Effector CD8-positive, alpha-beta T cell (primary cell): ENCODE data around the gene RAPGEF4.
"Not testable (repeated sequence)": the region's sequence is repeated elsewhere in the genome, so short reads cannot be mapped to it uniquely, and the experiment has no call there.

Source experiments
- DNase-seq: peaks from one replicate; lab custom pipeline; 2025; lab: John Stamatoyannopoulos, UW

RAPGEF4 gene

DNA sequence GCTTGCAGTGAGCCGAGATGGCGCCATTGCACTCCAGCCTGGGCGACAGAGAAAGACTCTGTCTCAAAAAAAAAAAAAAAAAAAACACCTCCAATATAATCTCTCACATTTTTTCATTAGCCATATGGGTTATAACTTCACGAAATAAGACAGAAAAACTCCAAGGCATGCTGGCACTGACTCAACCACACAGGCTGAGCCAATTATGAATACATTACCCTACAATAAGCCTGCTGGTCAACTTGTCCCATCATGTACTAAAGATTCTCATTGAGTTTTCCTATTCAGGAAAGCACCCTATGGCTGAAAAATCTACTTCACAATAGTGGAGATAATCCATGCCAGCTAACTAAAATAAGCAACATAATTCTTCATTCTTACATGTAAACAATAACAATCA lies 327.2 kb downstream of the RAPGEF4 start:
- no peak for DNase-seq

DNA sequence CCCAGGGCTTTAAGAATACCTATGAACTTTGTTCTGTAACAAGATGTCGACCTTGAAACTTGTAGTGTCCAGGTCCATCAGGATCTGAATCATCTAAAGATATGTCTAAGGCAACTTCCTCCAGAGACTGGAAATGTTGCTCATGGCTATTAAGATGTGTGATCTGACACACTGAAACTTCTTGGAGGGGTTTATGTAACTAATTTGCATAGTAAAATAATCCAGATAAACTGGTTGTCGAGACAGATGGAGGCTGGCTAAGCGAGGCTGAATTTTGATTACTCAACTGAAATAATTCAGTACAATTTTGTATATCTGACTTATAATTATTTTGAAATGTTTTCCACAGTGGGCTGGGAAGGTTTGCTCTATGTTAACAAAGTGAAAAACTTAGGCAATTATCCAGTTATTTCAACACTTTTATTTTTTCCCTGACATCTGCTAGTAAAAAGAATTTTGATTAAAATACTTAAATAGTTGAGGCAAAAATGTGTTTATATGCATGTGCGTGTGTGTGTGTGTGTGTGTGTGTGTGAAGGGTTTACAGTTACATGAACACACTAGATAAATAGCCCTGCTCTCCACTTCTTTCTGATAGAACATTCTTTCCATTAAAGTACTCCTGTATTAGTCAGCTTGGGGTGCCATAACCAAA lies 328.6 kb downstream of the RAPGEF4 start:
- no peak for DNase-seq

DNA sequence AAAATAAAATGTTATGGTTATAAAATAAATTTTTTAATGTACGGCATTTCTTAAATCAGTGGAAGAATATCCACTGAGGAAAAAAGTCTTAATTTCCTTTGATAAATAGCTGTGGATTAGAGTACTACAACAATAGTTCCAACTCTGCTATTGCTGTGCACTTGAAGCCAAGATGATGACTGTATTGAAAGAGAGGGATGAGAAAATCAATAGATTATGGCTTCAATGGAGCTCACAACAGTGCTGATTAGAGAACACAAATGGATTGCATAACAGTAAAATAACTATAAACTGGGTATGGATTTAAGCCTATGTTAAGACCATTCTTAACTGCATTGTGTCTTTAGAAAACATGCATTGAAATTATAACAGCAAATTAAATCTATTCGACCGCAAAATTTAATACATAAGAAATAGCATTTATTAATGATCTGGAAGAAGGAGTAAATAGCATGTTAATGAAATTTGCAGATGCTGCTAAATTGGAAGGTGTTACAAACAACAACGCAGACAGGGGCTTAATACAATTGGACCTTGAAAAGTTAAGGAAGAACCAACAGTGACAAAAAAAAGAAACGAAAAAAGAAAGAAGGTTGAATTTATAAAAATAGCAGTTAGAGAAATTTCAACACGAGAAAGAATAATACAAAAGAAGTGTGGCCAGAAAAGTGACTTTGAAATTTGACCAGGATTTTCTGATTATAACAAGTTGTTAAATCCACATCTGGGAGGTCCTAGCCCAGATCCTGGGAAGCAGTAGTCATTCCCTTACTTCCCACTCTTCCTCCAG lies 331.4 kb downstream of the RAPGEF4 start:
- no peak for DNase-seq

DNA sequence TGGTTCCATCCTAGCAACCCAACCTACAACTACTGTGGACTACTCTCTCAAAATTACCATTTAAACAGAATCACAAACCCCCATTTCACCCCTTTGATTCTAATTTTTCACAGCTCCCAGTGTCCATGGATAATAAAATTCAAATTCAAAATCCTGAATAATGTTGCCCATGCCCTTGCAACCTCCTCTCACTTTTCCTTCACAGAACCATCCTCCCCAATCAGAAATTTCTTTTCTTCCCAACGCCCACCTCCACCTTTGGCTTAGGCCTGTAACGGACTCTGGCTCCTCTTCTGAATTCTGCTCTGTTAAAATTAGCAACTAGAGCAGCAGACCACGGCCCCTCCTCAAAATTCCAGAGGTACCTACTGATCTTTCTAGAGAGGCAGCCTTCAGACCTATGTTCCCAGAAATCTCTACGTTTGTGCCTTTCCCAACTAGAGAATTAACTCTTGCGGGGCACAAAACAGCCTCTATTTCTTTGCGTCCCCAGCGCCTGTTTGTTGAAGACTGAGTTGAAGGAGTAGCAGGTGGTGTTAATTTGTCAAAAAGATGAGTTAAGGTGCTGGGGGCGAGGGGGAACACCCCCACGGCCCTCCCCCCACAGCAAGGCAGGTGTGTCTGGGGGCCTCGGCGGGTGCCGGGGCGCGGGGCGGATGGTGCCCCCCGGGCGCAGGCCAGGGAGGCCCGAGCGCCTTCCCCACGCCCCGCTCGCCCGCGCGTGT lies 339.6 kb downstream of the RAPGEF4 start:
- no peak for DNase-seq

DNA sequence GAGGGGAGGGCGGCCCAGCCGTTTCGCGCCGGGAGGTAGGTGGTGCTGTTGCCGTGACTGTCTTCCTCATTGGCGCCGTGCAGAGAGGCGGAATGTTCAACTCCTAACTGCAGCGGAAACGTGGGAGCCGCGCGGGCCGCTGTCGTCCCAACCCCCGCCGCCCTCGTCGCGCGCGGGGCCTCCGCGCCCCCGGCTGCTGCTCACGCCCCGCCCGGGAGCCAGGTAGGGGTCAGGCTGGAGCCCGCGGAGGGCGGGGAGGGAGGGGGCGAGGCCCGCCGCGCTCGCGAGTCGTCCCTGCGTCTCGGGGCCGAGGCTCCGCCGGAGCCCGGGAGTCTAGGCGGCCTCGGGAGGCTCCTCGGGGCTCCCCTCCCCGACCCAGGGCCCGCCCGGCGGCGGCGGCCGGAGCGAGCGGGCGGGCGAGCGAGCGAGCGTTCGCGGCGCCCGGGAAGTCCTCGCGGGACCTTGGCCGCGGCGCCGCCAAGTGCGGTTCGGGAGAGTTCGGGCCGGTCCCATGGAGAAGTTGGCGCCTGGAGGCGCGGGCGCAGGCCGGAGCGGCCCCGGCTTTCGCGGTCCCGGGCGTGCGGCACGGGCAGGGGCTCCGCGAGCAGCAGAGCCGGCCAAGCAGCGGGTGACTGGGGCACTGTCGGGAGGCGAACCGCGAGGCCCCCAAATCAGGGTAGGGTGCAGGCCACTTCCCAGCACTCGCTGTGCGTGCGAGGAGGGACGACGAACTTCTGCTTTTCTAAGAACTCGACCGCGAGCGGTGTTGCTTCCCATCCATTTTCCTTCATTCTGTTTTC lies 340.3 kb downstream of the RAPGEF4 start, which contains the start of gene MAP3K20:
Gene MAP3K20 (plus strand): TSS at position 66 of the 800 bp plus-strand sequence. CDS start 15,186 bp downstream, outside the sequence.
- DNase-seq: no peak

DNA sequence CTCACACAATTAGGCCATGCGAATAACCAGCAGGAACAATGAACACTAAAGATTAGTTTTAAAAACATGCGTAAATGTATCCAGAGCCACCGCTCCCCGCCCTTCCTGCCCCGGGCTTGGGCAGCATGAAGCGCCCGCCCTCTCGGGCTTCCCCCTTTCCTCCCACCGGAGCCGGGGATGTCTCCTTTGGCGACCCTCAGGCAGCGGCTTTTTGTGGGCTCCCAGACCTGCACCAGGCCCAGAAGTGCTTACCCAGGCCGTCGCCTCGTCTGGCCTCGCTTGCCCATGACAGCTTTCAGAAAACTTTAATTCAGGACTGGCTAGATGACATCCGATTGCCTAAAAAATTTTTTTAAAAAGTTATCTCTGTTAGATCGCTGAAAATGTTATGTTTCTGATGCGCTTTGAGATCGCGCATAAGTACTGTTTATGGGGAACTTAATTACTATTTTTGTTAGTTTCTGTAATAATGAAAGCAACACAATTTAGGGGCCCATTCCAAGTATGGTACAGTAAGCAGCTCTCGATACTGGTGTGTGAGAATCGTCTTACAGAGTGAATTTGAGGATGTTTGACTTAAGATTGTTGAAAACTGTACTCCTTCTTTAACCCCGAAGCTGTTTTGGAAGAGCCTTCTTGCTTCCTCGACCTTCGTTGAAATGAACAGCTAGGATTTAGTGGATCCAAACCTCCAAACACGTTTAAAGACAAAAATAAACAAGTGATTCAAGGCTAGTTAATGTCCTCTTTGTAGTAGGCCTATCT lies 341.1 kb downstream of the RAPGEF4 start:
- DNase-seq: no peak

DNA sequence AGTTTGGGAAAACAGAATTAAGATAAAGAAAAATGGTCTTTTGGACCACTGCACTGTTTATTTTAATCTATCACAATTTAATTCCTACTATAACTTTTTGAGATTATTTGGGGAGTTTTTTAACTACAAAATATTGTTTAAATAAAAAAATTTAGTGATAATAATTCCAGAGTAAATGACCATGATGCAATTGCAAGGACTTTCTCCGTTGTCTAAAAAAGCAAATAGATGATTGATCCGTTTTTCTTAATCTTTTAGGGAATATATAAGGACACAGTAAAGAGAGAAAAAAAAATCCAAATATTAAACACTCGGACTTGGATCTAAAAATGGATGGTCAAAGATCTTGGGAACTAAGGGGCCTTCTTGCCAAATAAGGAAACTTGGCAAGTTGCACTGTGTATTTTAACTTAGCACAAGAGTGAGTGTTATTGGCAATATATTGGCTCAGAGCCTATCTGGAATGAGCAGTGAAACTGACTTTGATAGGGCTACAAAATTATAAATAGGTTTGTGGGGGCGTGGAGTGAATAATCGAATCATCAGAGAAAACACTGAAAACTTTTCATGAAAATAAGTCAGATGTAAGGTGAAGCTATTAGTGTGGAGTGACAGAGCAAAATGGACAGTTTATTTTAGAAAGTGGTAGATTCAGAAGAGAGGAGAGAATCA lies 342.0 kb downstream of the RAPGEF4 start:
- DNase-seq: no peak

DNA sequence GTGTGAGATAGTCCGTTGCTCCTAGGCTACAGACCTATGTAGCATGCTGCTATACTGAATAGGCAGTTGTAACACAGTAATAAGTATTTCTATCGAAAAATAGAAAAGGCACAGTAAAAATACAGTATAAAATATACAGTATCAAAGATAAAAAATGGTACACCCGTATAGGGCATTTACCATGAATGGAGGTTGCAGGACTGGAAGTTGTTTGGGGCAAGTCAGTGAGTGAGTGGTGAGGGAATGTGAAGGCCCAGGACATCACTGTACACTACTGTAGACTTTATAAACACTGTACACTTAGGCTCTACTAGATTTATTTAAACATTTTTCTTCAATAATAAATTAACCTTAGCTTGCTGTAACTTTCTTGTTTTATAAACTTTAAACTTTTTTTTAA lies 343.5 kb downstream of the RAPGEF4 start:
- no peak for DNase-seq

DNA sequence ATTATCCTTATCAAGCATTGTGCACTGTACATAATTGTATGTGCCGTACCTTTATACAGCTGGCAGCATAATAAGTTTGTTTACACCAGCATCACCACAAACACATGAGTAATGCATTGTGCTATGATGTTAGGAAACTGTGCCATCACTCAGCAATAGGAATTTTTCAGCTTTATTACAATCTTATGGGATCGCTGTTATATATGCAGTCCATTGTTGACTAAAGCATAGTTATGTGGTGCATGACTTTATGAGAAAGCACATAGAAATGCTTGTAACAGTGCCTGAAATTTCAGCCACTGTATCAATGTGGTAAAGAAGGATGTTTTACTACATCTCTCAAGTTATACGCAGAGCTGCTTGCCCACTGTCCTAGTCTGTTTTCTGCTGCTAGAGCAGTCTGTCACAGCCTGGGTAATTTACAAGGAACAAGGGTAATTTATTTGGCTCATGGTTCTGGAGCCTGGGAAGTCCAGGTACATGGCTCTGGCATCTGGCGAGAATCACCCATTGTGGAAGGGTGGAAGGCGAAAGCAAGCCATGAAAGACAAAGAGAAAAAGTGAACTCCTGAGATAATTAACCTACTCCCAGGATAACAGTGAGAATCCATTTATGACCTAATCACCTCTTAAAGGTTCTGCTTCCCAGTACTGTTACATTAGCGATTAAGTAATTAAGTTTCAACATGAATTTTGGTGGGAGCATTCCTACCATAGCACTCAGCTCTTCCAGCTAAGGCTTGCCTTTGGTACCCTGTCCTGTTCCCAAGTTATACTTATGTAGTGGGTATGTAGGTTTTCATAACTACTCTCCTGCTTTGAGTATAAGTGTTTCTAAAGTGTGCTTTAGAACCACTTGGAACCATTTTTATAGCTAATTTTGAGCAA lies 344.6 kb downstream of the RAPGEF4 start:
- no peak for DNase-seq

DNA sequence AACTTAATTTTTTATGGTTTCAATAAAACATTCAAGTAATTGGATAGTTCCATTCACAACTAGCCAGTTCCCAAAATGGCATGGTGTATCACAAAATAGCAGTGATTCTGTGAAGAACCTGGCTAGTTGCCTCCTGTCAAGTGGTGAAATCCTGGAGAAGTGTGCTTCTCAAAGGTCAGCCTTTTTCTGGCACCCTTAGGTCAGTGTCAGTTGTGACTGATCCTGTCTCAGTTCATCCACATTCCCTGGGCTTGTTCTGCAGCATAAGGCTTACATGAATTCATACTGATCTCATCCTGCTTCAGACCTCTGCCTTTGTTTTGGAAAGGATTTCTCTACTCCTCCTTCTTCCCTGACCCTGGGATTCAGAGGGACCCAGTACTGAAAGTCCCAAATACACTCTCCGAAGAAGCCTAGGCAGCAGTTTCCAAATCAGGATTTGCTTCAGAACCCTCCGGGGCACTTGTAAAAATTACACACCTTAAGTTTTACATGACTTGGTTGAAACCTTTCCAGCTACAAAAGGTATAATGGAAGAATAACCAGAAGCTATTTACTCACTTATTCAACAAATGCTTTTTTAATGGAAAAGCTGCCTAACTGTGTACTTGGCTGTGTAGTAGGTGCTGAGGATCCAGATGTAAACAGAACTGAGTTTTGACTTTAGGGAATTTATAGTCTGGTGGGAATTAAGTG lies 351.0 kb downstream of the RAPGEF4 start:
- no peak for DNase-seq

DNA sequence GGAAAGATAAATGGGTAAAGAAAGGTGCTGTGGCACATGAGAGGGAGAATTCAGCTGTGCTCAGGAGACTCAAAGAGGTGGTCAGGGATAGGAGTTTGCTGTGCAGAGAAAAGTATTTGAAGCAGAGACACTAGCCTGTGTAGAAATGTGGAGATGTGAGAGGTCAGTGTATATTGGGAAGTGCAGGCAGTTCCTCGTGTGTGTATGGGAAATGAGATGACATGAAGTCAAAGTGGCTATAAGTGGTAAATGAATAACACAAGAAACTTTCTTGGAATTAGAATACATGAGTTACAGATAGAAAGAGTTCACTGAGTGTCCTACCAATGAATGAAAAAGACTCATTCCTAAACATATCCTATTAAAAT lies 351.6 kb downstream of the RAPGEF4 start:
- no peak for DNase-seq

DNA sequence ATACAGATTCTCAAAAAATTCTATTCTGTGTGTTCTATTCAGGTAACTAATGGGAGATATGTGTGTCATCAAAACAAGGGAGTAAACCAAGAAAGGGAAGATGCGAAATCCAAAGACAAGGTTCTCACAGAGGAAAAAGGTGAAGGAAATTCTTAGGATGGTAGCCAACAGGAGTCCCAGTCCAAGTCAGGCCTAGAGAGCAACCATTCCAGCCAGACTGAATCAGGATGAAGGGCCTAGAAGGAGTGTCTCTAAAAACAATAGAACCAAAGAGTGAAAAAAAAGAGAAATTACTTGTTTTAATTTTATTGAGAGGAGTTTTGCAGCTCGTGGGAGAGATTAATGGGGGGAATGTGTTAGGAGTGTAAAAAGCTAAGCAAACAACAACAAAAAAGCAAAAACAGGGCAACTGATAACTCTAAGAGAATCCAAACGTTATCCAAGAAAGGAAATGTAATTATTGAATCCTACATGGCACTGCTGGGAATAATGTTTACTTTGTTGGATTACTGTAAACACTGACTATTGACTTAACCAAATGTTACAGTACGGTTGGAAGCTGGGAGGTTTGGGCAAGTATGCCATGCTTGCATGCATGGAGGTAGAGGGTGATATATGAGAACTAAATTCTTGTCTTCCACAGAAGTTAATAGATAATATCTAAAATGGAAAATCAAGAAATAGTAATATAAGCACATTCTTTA lies 352.3 kb downstream of the RAPGEF4 start:
- no peak for DNase-seq

DNA sequence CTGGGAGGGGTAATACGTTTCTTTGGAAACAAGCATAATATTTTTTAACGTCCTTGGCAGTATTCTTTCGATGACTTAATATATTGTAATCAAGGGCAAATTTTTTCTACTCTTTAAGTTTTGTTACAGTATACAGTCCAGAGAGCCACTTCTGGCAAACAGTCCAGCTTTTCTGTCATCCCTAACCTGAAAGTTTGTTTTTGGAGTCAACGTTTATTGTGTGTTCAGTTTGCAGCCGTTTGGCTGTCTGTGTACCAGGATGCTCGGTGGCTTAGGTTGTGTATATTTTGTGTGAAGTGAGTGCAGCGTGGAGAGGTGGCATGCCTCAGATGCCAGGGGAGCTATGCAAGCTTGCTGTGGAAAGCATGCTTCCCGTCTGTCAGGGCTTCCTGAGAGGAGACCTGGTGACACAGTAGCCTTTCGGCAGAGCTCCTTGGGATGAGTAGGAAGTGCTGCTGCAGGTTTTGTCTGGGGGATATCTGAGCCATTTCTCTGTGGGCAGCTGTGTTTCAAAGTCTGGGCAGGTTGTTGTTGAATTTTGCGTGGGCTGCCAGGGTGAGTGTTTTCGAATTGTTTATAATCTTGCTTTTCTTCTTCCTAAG lies 354.7 kb downstream of the RAPGEF4 start:
- DNase-seq: no peak

DNA sequence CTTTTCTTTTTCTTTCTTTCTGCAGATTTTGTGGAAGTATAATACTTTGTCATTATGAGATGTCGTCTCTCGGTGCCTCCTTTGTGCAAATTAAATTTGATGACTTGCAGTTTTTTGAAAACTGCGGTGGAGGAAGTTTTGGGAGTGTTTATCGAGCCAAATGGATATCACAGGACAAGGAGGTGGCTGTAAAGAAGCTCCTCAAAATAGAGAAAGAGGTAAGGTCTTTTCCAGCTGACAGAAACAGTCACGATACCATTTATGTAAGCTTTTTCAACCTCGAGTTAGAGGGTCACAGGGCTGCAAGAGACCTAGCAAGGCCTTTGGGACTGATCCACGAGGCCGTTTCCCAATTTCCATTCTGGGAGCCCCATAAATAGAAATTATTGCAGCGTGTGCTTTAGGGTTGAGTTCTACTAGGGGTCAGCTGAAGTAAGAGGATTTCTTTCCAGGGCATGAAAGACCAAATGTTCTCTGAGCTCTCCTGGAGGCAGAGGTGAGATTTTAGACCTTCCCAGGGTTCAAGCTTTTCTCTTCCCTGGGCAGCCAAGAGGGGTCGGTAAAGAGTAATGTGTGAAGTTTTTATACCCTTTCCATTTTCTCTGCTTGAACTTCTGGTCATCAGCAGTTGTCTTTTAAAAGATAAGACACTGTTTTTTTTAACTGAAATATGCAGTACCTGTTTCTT lies 355.5 kb downstream of the RAPGEF4 start:
- no peak for DNase-seq

DNA sequence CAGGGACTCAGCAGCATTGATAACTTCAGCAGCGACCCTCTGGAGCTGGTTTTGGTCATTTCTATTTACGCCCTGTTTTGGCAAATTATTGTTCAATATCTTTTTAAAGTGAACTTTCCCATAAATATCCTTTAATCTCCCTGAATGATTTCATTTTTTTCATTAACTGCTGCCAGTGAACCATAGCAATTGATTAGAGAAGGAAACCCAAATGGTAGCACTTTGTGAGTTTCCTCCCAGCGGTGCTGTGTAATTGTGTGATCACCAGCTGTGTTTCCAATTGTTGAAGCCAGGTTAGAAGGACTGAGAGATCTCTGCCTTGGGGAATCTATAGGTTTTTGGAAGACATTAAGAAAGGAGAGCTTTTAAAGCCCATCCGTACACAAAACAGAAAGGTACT lies 356.3 kb downstream of the RAPGEF4 start:
- DNase-seq: no peak

DNA sequence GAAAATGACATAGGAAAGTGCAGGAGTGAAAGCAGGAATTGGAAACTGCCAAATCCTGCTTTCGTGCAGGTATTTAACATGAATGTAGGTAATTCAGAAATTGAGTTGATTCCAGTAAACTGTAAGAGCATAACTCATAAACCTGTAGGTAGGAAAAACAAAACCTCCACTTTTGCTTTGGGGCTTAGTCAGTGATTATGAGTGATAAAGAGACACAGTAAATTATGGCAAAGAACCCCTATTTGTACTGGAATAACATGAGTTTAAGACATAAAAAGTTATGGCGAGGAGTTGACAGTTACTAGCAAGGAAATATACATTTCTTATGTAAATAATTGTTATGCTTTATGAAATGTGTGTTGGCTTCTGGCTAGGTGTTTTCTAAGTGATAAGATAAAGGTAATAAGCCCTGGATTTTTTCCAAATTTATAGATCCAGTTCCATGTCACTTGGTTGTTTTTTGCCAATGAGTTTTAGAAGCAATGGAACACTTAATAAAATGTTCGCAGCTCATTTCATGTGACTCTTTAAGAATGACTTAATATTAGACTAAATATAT lies 357.3 kb downstream of the RAPGEF4 start:
- DNase-seq: no peak

DNA sequence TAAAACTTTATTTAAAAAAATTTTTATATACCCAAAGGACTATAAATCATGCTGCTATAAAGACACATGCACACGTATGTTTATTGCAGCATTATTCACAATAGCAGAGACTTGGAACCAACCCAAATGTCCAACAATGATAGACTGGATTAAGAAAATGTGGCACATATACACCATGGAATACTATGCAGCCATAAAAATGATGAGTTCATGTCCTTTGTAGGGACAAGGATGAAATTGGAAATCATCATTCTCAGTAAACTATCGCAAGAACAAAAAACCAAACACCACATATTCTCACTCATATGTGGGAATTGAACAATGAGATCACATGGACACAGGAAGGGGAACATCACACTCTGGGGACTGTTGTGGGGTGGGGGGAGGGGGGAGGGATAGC lies 358.0 kb downstream of the RAPGEF4 start:
- DNase-seq: not testable (repeated sequence)
